GM12878 (cell line): ENCODE data around the gene GJB4. TPM values are rescaled to one million over a fixed set of nuclear protein-coding genes. Genes with fewer than 3 reads are reported as not detected.

Experiments
- ATAC-seq: fragments of 200-7000 bp; cut with Tn5 transposase; 3 replicates; pipeline ENCODE4 v1.9.1; 2020; ENCODE audit warnings: mild to moderate bottlenecking, moderate library complexity
- BruUV-seq: library from RNA; stranded (reverse); fragments of 400-500 nt; replicated peaks from 2 replicates; lab custom pipeline; 2021; lab: Mats Ljungman, UMichigan
- CTCF ChIA-PET: fragments of 300-600 bp; sonication (Branson Sonifier 250); formaldehyde crosslinking; extraction: SDS; loops from one replicate; lab custom pipeline; 2021; ENCODE audit warnings: inconsistent platforms; lab: Yijun Ruan, JAX
- POLR2A ChIA-PET: fragments of 350-600 bp; formaldehyde crosslinking; extraction: SDS; loops from one replicate; lab custom pipeline; 2021; ENCODE audit warnings: inconsistent platforms; lab: Charles Lee
- RAD21 ChIA-PET: fragments of 300-600 bp; sonication (Branson Sonifier 250); formaldehyde crosslinking; loops from one replicate; lab custom pipeline; 2023; ENCODE audit warnings: antibody characterized with exemption; ENCODE audit not compliant: unreplicated experiment; lab: Charles Lee
- SMC1A ChIA-PET: fragments of 300-600 bp; sonication (Branson Sonifier 250); formaldehyde crosslinking; loops from one replicate; lab custom pipeline; 2023; ENCODE audit not compliant: unreplicated experiment, uncharacterized antibody; lab: Charles Lee
- DNase-seq: peaks from one replicate; pipeline ENCODE4 v3.0.0-alpha.2; 2011; ENCODE audit warnings: low read depth, low spot score
- FAIRE-seq: peaks from 3 replicates; lab custom pipeline; 2011; peaks lifted over from hg19 to GRCh38; lab: Jason Lieb, UNC
- H2AFZ ChIP-seq: 2 replicates; pipeline ENCODE4 v1.6.0; 2011; ENCODE audit warnings: low read depth, low read length, control low read depth; ENCODE audit not compliant: control insufficient read depth
- H3K27ac ChIP-seq: 2 replicates; pipeline ENCODE4 v1.5.1; 2011; ENCODE audit warnings: control low read depth; ENCODE audit not compliant: control insufficient read depth, insufficient read depth
- H3K27me3 ChIP-seq, 2 experiments: replicated peaks in 1 of 2; 2 replicates each; pipeline versions ENCODE4 v1.6.0 to v1.6.1; 2011; ENCODE audit warnings: low read length in 1 of 2; ENCODE audit not compliant: control insufficient read depth in 2 of 2, insufficient read depth in 2 of 2
- H3K36me3 ChIP-seq, 2 experiments: 2 replicates each; pipeline ENCODE4 v1.5.1; 2011; ENCODE audit warnings: low read length in 1 of 2; ENCODE audit not compliant: control insufficient read depth in 2 of 2, insufficient read depth in 2 of 2
- H3K4me1 ChIP-seq: 2 replicates; pipeline ENCODE4 v1.6.1; 2011; ENCODE audit warnings: mild to moderate bottlenecking, low read length, moderate library complexity, mixed read lengths; ENCODE audit not compliant: control insufficient read depth, insufficient read depth
- H3K4me2 ChIP-seq: 2 replicates; pipeline ENCODE4 v1.6.0; 2011; ENCODE audit warnings: control low read depth; ENCODE audit not compliant: control insufficient read depth, insufficient read depth
- H3K4me3 ChIP-seq: fragments of 200-600 bp; sonication (generic); 2 replicates; pipeline ENCODE4 v1.5.1; 2016
- H3K79me2 ChIP-seq: 2 replicates; pipeline ENCODE4 v1.6.0; 2011; ENCODE audit warnings: low read length; ENCODE audit not compliant: control insufficient read depth, insufficient read depth
- H3K9ac ChIP-seq: 2 replicates; pipeline ENCODE4 v1.8.0; 2011; ENCODE audit warnings: low read length, control low read depth, mixed read lengths; ENCODE audit not compliant: control insufficient read depth, insufficient read depth
- H3K9me3 ChIP-seq: replicated peaks from 3 replicates; pipeline ENCODE4 v1.5.1; 2011; ENCODE audit warnings: mild to moderate bottlenecking, low read length; ENCODE audit not compliant: control insufficient read depth, insufficient read depth
- H4K20me1 ChIP-seq: 2 replicates; pipeline ENCODE4 v1.6.0; 2011; ENCODE audit not compliant: control insufficient read depth, insufficient read depth
- BCL3 ChIP-seq: IDR thresholded peaks from 2 replicates; pipeline ENCODE4 v1.6.1; 2011; ENCODE audit warnings: borderline replicate concordance, low read depth, mild to moderate bottlenecking, moderate library complexity, low read length; ENCODE audit not compliant: insufficient read depth, poor library complexity, severe bottlenecking
- E2F4 ChIP-seq: IDR thresholded peaks from 2 replicates; pipeline ENCODE4 v1.6.1; 2012; ENCODE audit warnings: low read depth, low read length, improper control_type of control experiment
- FOXM1 ChIP-seq: IDR thresholded peaks from 2 replicates; pipeline ENCODE4 v1.6.1; 2012; ENCODE audit warnings: low read depth, mild to moderate bottlenecking, inconsistent platforms, low read length, moderate library complexity
- HSF1 ChIP-seq: fragments of 150-350 bp; IDR thresholded peaks from 2 replicates; pipeline ENCODE4 v1.6.1; 2014; ENCODE audit warnings: mild to moderate bottlenecking, low read depth, low read length
- MTA3 ChIP-seq: IDR thresholded peaks from 2 replicates; pipeline ENCODE4 v1.6.1; 2012; ENCODE audit warnings: low read length, inconsistent platforms, borderline replicate concordance
- NR2F1 ChIP-seq: fragments of 450-650 bp; conservative IDR thresholded peaks from 2 replicates; pipeline ENCODE4 v1.6.1; 2017; ENCODE audit warnings: mild to moderate bottlenecking
- RELA ChIP-seq: fragments of 450-650 bp; IDR thresholded peaks from 2 replicates; pipeline ENCODE4 v1.8.0; 2014; ENCODE audit warnings: borderline replicate concordance; ENCODE audit not compliant: partially characterized antibody
- SRF ChIP-seq, 2 experiments: IDR thresholded peaks; 2 replicates each; pipeline ENCODE4 v1.6.1; 2011; ENCODE audit warnings: low read depth in 2 of 2, low read length in 2 of 2, mild to moderate bottlenecking in 1 of 2, moderate library complexity in 1 of 2
- ZNF207 ChIP-seq: fragments of 450-650 bp; IDR thresholded peaks from 2 replicates; pipeline ENCODE4 v1.6.1; 2014; ENCODE audit warnings: antibody characterized with exemption, mild to moderate bottlenecking, borderline replicate concordance
- WGBS: methylation state at CpG from one replicate; pipeline ENCODE4 v1.1.6; 2016; ENCODE audit warnings: low lambda C conversion rate; ENCODE audit not compliant: insufficient replicate concordance, insufficient coverage; ENCODE audit errors: missing lambda C conversion rate; 5-methylcytosine and 5-hydroxymethylcytosine counted together
- in situ Hi-C: fragments of 300-500 bp; cut with MboI; formaldehyde crosslinking; loops from 9 replicates; pipeline ENCODE4 v1.14.3; 2018; ENCODE audit warnings: mixed read lengths
- intact Hi-C: fragments of 100-400 bp; cut with micrococcal nuclease; formaldehyde crosslinking; loops from one replicate; pipeline ENCODE4 v1.14.2; 2022; ENCODE audit not compliant: unreplicated experiment
- polyA plus RNA-seq, 11 experiments: library from polyadenylated mRNA; depleted of rRNA in 4 of 11; unstranded in 6 of 11; stranded (reverse) in 5 of 11; fragments of >200 nt; fragmentation: Nextera tagmentation in 4 of 11; fragmentation: Illumina TruSeq in 1 of 11; extraction: Ambion mirVana in 4 of 11; extraction: Trizol in 1 of 11; gene quantifications; 1 replicate in 1 of 11; 2 replicates in 10 of 11; pipeline versions ENCODE4 v1.2.1 to v1.2.3, GENCODE V29; 2011 to 2016; ENCODE audit warnings: inconsistent platforms in 2 of 11, missing spikeins in 2 of 11, low read depth in 1 of 11
- total RNA-seq, 4 experiments: library from RNA; depleted of rRNA in 3 of 4; stranded (reverse); fragments of >200 nt in 3 of 4; fragmentation: Illumina TruSeq in 1 of 4; extraction: Trizol in 1 of 4; gene quantifications; 2 replicates each; pipeline versions ENCODE4 v1.2.1 to v1.2.3, GENCODE V29; 2013 to 2021
- TF ChIP-seq, protein P1 (sequence below): fragments of 450-650 bp; IDR thresholded peaks from 2 replicates; pipeline ENCODE4 v1.6.1; 2016; ENCODE audit warnings: mild to moderate bottlenecking

GJB4 gene
- total and polyA plus RNA-seq, 10 of the 15 experiments (the other 5 are each of a cell fraction or from before 2014, with no cell fraction given), result not detected

DNA sequence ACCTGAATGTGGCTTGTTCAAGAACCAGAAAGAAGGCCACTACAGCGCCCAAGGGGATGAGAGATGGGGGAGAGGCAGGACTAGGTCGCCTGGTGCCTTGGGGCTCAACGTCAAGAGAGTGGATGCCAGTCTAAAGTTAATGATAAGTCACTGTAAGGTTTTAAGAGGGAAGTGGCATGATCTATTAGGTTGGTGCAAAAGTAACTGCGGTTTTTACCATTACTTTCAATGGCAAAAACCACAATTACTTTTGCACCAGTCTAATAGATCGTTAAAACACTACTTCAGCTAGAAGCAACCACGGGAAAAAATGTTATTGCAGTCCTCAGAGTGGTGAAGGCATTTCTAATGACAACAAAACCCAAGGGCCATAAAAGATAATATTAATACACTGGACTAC, 18.8 kb downstream of the GJB4 start (continued):
- no peak for TF ChIP-seq SRF (IDR thresholded peaks at IDR 0.05; ENCODE audit: low read depth in 2 of 2, low read length in 2 of 2)
- no peak for TF ChIP-seq RELA
- TF ChIP-seq E2F4, result no peak
- TF ChIP-seq HSF1, result no peak
- no peak for TF ChIP-seq FOXM1
- no peak for TF ChIP-seq ZNF207
- TF ChIP-seq MTA3, result no peak
- TF ChIP-seq NR2F1, result no peak

DNA sequence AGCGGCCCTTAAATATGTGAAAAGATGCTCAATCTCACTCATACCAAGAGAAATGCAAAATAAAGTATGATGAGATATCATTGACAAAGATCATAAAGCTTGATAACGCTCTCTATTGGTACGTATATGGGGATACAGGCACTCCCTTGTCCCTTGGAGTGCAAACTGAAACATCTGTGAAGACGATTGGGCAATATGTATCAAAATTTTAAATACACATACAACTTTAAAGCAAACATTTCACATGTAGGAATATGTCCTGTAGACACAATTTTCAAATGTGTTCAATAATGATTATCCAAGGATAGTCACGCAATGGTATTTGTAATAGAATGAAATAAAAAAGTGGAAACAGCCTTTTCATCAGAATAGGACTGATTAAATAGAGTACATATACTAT, 19.5 kb downstream of the GJB4 start:
- in situ Hi-C loops, result no loop called here
- no peak for FAIRE-seq
- ATAC-seq, result no peak
- Histone ChIP-seq H2AFZ (no peak overlapping the region), H3K9ac (no peak overlapping the region), H3K4me3 (no peak overlapping the region), H3K79me2 (no peaks in the 10 kb centered on the region), H3K27me3 (peaks cover 2 to 10% of the 10 kb centered on the region in 2 experiments; a peak in 3 of 4 replicates), H3K27ac (no peak overlapping the region), H4K20me1 (no peaks in the 10 kb centered on the region), H3K4me1 (no peaks in the 10 kb centered on the region), H3K9me3 (no peaks in the 10 kb centered on the region), H3K4me2 (no peak overlapping the region)
- WGBS, result 58% methylated on average over 5 of the region's 5 CpGs
- intact Hi-C loops, result no loop called here
- no peak for DNase-seq
- ChIA-PET CTCF (interaction anchor here (0.6 kb wide), 1 partner anchor 521 kb away, joined by 3 read pairs; no protein-coding TSS in a partner anchor), POLR2A (no interaction called here), SMC1A (interaction anchor here (1.1 kb wide), 1 partner anchor 124 kb away, joined by 3 read pairs; no protein-coding TSS in a partner anchor)
- no TSS peak for BruUV-seq
- TF ChIP-seq, protein P1, sequence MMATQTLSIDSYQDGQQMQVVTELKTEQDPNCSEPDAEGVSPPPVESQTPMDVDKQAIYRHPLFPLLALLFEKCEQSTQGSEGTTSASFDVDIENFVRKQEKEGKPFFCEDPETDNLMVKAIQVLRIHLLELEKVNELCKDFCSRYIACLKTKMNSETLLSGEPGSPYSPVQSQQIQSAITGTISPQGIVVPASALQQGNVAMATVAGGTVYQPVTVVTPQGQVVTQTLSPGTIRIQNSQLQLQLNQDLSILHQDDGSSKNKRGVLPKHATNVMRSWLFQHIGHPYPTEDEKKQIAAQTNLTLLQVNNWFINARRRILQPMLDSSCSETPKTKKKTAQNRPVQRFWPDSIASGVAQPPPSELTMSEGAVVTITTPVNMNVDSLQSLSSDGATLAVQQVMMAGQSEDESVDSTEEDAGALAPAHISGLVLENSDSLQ, result no peak
- TF ChIP-seq BCL3, result no peak
- TF ChIP-seq, all 136 proteins: peak for 0
- RAD21 ChIA-PET, result no interaction called here
- no peaks in the 10 kb centered on the region for H3K36me3 ChIP-seq
